GM19193 (cell line): Measurements from ENCODE around the gene GNG12.

Experiments used
- POLR2A ChIP-seq: IDR thresholded peaks from 4 replicates; pipeline ENCODE4 v1.6.1; 2011; ENCODE audit not compliant: insufficient read depth, insufficient read length; ENCODE audit errors: extremely low read depth

GNG12 gene

GRCh38 chr1:67830928-67831830 lies 2.1 kb downstream of the GNG12 start:
- TF ChIP-seq POLR2A: no peak

DNA sequence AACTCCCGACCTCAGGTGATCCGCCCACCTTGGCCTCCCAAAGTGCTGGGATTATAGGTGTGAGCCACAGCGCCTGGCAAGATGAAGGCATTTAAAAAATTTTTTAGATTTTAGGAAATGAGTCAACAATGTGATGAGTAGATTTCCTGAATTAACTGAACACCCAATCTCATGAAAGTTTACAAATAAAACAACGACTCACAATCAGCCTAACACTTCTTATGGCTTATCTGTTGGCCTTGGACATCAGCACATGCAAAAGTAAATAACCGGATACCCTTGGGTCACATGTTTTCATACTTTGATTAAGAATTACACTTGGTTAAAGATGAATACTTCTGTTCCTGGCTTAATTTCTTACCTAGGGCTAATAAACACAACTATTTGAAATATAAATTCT lies 3.0 kb downstream of the GNG12 start:
- TF ChIP-seq POLR2A: no peak

DNA sequence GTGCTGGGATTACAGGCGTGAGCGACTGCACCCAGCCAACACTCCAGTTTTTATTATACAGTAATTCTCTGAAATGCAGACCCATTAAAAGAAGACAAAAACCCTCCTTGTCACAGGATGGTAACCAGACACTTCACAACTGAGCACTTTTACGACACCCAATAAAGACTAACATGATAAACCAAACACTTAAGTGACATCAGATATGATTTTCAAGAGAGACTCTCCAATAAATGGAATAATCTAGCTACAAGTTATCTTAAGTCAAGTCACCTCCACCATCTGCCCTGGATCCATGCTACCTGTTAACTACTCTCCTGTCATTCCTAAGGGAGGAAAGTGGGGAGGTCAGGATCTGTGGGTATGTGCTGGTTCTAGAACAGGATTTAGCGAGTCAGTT lies 5.6 kb downstream of the GNG12 start:
- TF ChIP-seq POLR2A: no peak

GRCh38 chr1:67825591-67825990 lies 7.7 kb downstream of the GNG12 start:
- TF ChIP-seq POLR2A: no peak

DNA sequence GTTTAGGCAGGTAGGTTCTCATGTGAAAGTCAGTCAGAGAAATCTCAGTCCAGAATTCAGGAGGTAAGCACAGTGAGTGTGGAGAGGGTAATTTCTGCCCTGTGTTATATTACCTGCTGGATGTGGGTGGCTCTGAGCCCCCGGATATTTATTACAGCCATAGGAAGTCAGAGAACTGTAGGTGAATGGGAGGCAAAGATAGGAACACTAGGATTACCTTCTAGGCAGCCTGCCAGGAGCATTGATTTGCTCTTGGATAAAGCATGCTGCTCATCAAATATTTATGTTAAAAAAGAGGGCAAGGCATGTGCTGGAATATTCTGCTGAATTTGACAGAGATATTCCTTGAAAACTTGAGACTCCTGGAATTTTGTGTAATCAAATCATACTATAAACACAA lies 8.5 kb downstream of the GNG12 start:
- no peak for TF ChIP-seq POLR2A

GRCh38 chr1:67823615-67824014 lies 9.7 kb downstream of the GNG12 start:
- TF ChIP-seq POLR2A: no peak

DNA sequence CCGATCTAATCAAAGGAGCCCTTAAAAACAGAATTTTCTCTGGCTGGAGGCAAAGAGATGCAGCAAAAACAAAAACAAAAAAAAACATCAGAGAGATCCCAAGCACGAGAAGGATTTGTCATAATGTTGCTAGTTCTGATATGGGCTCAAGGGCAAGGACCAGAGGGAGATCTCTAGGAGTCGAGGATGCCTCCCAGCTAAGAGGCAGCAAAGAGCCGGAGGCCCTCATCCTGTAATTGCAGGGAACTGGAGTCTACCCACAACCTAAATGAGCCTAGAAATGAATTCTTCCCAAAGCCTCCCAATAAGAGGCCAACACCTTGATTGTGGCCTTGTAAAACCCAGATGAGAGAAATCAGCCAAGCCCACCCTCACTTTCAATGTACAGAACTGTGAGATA lies 12.0 kb downstream of the GNG12 start:
- no peak for TF ChIP-seq POLR2A

- TF ChIP-seq POLR2A: no peak
Observed at GRCh38 chr1:67818725-67819301, 14.5 kb downstream of the GNG12 start.

DNA sequence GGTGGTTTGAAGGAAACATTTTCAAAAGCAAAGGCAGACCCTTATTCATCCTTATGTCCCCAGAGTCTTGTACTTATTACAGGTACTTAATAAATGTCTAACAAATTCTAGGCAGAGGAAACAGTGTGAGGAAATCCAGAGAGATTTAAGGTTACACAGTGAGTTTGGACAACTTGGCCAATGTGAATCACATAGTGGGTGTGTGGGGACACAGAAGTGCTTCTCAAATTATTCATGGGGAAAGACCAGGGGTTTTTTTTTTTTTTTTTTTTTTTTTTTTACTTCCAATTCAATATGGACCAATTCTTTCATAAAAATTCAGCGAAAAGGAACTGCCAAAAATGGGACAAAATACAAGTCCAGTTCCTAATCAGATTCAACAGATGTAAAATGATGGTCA lies 15.1 kb downstream of the GNG12 start:
- TF ChIP-seq POLR2A: no peak

DNA sequence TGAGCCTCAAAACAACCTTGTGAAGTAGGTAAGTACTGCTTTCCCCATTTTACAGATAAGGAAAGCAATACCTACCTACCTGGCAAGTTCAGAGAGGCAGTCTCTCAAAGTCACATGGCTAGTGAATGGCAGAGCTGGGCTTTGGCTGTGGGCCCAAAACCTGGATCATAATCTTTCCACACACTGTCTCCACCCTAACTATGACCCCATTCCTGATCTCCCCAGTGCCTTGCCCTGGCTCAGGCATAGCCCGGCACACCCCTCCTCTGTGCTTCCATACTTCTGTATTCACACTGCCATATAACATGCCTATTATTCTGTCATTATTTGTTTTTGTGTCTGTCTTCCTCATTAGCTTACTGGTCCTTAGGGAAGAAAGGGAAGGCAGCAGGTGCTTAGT lies 15.9 kb downstream of the GNG12 start:
- no peak for TF ChIP-seq POLR2A

GRCh38 chr1:67816506-67816905 lies 16.8 kb downstream of the GNG12 start:
- TF ChIP-seq POLR2A: no peak

- no peak for TF ChIP-seq POLR2A
Observed at GRCh38 chr1:67816095-67816475, 17.2 kb downstream of the GNG12 start.

- no peak for TF ChIP-seq POLR2A
Observed at GRCh38 chr1:67815303-67816094, 17.8 kb downstream of the GNG12 start.

- no peak for TF ChIP-seq POLR2A
Observed at GRCh38 chr1:67814121-67814772, 19.0 kb downstream of the GNG12 start.

DNA sequence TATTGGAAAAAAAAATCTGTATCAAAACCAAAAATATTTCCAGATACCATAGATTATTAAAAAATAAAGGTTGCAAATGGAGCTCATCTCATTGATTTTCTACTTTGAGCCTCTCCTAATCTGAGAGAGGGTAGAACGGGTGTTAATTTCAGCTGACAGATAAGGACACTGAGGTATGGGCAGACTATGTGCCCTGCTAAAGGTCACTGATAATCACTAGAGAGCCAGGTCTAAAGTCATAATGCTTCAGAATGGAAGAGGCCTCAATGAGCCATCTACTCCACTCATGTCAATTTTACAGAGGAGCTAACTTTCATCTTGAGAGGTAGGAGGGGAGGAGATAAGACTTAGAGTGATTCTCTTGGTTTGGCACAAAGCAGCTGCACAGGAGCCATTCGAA lies 21.0 kb downstream of the GNG12 start:
- no peak for TF ChIP-seq POLR2A
